Astrocyte (in vitro differentiated cells and primary cell): ENCODE data around the gene CSGALNACT2.

Experiments
- CTCF ChIP-seq: IDR thresholded peaks from 2 replicates; pipeline ENCODE4 v1.5.1; 2011; ENCODE audit warnings: low read depth, mild to moderate bottlenecking, inconsistent platforms, low read length, moderate library complexity; ENCODE audit not compliant: insufficient read depth
- EZH2 ChIP-seq: IDR thresholded peaks from 2 replicates; pipeline ENCODE4 v1.6.1; 2012; ENCODE audit warnings: mild to moderate bottlenecking, low read length, inconsistent platforms; ENCODE audit not compliant: insufficient read depth

- no peak for TF ChIP-seq CTCF
- TF ChIP-seq EZH2: no peak
Measured at GRCh38 chr10:43158636-43159035, 20.4 kb downstream of the CSGALNACT2 start.
